Heart left ventricle (tissue), 13 donors: ENCODE measurements around the gene SEMA6A.

Experiments
- POLR2A ChIP-seq, 2 donors: fragments of 450-650 bp; IDR thresholded peaks; one replicate each; pipeline ENCODE4 v1.6.1; 2017; ENCODE audit warnings: antibody characterized with exemption in 2 of 2, mild to moderate bottlenecking in 2 of 2, moderate library complexity in 2 of 2
- TF ChIP-seq, protein P1 (sequence below), 12 donors: fragments of 200-600 bp; sonication (generic) in 4 of 12; IDR thresholded peaks; one replicate each; pipeline versions ENCODE4 v1.5.0 to v1.8.0; 2018 to 2022; ENCODE audit warnings: antibody characterized with exemption in 12 of 12, mild to moderate bottlenecking in 5 of 12
- donor health status: ischemic (EF 13 %, LVEDD 7.1; RV severe dilation, severe dysfunction).
- donor health status: DM: no; HTN: yes; CAD: no.
- donor health status: DM: no; HTN: no; CAD: no.
- donor health status: ischemic (EF 25% LVEDD 6.9; RV normal size, moderate dysfunction).
- donor health status: ischemic (EF 25% LVEDD 5.7; RV mildly dilated, moderate dysfunction).
- donor health status: ischemic (EF 35%, LVEDD 5.7; RV mildly dilated, moderate dysfunction).
- donor health status: nonischemic (EF 11% LVEDD 7.7; RV severe dilation, severe dysfunction).
- donor health status: DM: yes; HTN: yes; CAD: no.
- donor health status: PGD.
- donor health status: ischemic (EF 29% LVEDD 5.4; RV normal size, mild dysfunction).
- donor health status: nonischemic (EF 23%, LVEDD 6.1; RV moderate dilation, normal function).

DNA sequence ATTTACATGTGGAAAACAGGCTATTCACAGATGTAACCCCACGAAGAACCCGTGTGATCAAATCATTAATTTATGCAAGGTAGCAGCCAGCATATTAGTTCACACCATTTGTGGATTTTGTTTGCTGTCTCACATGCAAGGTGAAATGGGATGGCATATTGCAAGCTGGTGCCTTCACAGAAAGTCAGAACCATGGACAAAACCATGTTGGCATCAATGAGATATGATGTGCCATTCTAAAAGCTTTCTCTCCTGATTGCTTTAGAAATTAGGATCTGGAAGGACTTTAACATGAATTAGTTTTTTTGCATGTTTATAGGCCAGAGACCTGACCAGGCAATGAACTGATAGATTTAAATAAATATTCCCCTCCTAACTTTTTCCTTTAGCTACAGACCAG, 129.3 kb downstream of the SEMA6A start:
- TF ChIP-seq, protein P1, sequence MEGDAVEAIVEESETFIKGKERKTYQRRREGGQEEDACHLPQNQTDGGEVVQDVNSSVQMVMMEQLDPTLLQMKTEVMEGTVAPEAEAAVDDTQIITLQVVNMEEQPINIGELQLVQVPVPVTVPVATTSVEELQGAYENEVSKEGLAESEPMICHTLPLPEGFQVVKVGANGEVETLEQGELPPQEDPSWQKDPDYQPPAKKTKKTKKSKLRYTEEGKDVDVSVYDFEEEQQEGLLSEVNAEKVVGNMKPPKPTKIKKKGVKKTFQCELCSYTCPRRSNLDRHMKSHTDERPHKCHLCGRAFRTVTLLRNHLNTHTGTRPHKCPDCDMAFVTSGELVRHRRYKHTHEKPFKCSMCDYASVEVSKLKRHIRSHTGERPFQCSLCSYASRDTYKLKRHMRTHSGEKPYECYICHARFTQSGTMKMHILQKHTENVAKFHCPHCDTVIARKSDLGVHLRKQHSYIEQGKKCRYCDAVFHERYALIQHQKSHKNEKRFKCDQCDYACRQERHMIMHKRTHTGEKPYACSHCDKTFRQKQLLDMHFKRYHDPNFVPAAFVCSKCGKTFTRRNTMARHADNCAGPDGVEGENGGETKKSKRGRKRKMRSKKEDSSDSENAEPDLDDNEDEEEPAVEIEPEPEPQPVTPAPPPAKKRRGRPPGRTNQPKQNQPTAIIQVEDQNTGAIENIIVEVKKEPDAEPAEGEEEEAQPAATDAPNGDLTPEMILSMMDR (IDR thresholded peaks at IDR 0.05): no peak
- no peak for TF ChIP-seq POLR2A (IDR thresholded peaks at IDR 0.05)
